Epithelial cell of proximal tubule (primary cell): ENCODE measurements around the gene NRP2. TPM values are rescaled to one million over a fixed set of nuclear protein-coding genes. Genes with fewer than 3 reads are reported as not detected.
A peak's percentile ranks its signal among the peaks of the same experiment; 100 is the strongest.

Source experiments
- DNase-seq: peaks from one replicate; pipeline ENCODE4 v3.0.0-alpha.2; 2011; ENCODE audit warnings: low read depth
- H3K4me3 ChIP-seq: 2 replicates; pipeline ENCODE4 v1.5.1; 2011; ENCODE audit warnings: low read depth, mild to moderate bottlenecking, low read length
- total RNA-seq: library from RNA; depleted of rRNA; stranded (reverse); fragments of >200 nt; gene quantifications from 2 replicates; pipeline ENCODE4 v1.2.3, GENCODE V29; 2015
- TF ChIP-seq, protein P1 (sequence below): conservative IDR thresholded peaks from 2 replicates; pipeline ENCODE4 v1.5.1; 2012; ENCODE audit warnings: low read depth, mild to moderate bottlenecking, low read length

Gene NRP2
- total RNA-seq, 1 donor from 2014 or later: 36.5 TPM

DNA sequence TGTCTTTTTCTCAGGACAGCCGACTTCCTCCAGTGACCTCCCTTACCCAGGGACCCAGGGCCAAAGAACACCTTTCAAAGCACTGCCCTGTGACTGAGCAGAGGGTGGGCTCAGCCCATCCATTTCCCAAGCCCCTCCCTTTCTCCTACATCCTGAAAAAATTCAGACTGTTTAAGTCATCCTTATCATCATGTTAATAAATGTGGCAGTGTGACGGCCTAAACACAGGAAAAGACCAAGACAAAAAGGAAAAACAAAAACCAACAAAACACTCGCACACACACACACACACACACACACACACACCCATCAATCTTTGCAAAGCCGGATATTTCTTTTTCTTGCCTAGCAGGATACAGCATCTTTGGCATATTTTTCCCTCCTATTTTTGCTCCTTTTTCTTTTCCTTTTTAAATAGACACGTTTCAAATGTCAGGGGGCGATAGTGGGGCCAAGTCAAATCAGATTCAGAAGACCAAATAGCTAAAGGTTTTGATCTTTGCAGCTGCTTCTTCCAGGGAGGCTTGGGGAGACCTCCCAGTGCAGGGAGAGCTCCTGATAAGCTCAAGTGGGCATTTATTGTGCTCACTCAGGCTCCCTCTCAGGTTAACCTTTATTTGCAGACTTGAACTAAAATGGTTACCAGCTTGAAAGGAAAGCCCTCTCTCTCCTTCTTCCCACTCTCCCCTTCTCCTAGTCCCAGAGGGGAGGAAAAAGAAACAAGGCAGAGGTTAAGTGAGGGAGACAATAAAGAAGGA lies 39.5 kb upstream of the NRP2 start:
- TF ChIP-seq, protein P1, sequence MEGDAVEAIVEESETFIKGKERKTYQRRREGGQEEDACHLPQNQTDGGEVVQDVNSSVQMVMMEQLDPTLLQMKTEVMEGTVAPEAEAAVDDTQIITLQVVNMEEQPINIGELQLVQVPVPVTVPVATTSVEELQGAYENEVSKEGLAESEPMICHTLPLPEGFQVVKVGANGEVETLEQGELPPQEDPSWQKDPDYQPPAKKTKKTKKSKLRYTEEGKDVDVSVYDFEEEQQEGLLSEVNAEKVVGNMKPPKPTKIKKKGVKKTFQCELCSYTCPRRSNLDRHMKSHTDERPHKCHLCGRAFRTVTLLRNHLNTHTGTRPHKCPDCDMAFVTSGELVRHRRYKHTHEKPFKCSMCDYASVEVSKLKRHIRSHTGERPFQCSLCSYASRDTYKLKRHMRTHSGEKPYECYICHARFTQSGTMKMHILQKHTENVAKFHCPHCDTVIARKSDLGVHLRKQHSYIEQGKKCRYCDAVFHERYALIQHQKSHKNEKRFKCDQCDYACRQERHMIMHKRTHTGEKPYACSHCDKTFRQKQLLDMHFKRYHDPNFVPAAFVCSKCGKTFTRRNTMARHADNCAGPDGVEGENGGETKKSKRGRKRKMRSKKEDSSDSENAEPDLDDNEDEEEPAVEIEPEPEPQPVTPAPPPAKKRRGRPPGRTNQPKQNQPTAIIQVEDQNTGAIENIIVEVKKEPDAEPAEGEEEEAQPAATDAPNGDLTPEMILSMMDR: no peak
- DNase-seq: no peak

DNA sequence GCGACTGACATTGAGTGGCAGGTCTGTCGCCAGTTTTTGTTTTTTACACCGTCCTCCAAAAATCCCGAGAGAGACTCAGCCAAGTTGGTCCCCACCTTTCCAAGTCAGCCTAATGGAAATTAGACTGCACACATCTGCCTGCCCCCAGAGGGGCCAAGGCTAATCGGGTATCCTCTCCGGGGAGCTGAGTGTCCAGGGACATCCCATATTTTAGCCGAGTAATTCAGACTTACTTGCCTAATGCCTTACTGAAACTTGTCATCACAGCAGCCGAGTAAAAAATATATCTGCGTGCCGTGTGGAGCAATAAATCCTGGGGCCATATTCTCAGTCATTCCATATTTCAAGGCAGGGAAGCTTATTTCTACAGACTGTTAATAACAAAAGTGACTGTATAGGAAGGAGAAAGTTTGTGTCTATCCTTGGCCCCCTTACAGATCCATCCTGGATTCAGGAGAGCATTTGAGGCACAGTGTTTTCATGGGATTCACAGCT lies 38.9 kb upstream of the NRP2 start:
- TF ChIP-seq, protein P1: no peak
- no peak overlapping the region for H3K4me3 ChIP-seq
- no peak for DNase-seq

More for the DNA sequence above, 39.5 kb upstream of the NRP2 start:
- H3K4me3 ChIP-seq: no peak overlapping the region

- DNase-seq: no peak
Observed at GRCh38 chr2:205644018-205644417, 38.3 kb upstream of the NRP2 start.

DNA sequence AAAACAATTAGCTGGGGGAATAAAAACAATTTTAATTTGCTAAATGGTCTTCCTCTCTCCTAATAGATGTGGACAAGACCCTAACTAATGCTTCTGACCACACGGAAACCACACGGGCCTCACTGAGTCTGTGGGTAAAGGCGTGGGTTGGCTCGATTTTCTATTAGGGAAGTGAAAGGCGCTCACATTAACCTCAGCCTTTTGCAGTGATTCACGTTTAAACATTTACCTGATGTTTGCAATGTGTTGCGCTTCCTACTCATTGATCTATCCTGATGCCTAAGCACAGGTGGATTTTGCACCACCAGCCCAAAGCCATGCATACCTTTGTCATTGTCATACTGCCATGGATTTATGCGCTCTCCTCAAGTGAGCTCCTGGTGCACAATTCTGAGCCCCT lies 35.6 kb upstream of the NRP2 start:
- DNase-seq: no peak
- H3K4me3 ChIP-seq: no peak overlapping the region
- TF ChIP-seq, protein P1: no peak

More at GRCh38 chr2:205644018-205644417, 38.3 kb upstream of the NRP2 start:
- no peak overlapping the region for H3K4me3 ChIP-seq
- TF ChIP-seq, protein P1: no peak

DNA sequence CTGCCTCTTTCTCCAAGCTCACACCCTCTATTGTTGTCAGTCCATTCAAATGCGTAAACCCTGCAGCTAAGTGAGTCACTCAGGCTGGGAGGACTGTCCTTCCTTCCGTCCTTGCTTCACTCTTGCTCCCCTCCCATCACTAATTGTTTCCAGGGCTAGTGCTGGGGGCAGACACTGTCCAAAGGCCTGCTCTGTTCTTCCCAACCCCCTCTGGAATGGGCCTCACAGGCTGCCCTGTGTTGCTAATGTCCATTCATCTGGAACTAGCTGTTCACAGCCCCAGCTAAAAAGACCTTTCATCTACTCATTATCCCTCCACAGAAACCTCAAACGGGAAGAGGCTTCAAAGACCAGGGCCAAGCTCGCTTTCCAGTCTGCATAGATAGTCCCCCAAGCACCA lies 31.9 kb upstream of the NRP2 start:
- TF ChIP-seq, protein P1: no peak
- DNase-seq: peak; percentile 52
- H3K4me3 ChIP-seq: no peak overlapping the region

DNA sequence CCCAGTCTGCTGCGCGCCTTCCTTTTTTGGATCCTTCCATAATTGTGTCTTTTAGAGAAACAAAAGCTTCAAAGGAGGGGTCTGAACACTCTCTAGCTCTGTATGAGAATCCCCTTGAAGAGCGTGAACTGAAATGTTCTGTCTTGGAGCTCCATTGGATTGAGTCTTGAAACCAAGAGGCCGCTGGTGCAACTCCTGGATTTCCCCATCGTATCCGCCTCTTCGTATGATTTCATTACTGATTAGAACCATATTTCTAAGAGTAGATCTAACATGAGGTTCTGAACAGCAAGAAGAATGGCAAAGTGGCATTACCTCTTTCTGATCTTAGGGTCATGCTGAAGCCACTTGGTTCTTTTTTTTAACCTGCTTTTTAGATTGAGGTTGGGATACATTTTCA lies 31.4 kb upstream of the NRP2 start:
- TF ChIP-seq, protein P1: no peak
- DNase-seq: no peak
- no peak overlapping the region for H3K4me3 ChIP-seq

DNA sequence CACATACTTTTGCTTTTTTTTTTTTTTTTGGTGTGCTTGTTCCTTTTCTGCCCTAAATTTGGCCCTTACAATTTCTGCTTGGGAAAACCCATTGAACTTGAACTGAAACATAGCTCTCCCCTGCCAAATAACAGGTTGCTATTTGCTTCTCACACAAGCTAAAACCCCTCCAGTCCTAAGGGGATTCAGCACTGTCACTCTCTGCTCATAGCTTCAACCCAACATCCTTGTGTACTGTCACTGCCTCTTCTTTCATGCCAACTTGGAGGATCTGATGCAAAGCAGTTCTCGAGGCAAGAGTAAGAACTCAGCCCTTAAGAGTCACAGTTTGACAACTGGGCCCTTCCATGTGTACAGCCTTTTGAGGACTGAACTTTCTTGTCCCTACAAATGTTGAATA lies 30.6 kb upstream of the NRP2 start:
- no peak for DNase-seq
- TF ChIP-seq, protein P1: no peak
- no peak overlapping the region for H3K4me3 ChIP-seq
